Stimulated activated CD8-positive, alpha-beta memory T cell treated with anti-CD3 and anti-CD28 coated beads, Interleukin-7, amount 100 ng/mL, for 48 hours (primary cell): ENCODE measurements around the gene MAML3.
"Not testable (repeated sequence)": the region's sequence is repeated elsewhere in the genome, so short reads cannot be mapped to it uniquely, and the experiment has no call there.

Source experiments
- DNase-seq, 2 donors: peaks; one replicate each; pipeline ENCODE4 v3.0.0-alpha.2; 2020; ENCODE audit warnings: low read depth in 1 of 2; ENCODE audit errors: extremely low read depth in 1 of 2

MAML3 gene

DNA sequence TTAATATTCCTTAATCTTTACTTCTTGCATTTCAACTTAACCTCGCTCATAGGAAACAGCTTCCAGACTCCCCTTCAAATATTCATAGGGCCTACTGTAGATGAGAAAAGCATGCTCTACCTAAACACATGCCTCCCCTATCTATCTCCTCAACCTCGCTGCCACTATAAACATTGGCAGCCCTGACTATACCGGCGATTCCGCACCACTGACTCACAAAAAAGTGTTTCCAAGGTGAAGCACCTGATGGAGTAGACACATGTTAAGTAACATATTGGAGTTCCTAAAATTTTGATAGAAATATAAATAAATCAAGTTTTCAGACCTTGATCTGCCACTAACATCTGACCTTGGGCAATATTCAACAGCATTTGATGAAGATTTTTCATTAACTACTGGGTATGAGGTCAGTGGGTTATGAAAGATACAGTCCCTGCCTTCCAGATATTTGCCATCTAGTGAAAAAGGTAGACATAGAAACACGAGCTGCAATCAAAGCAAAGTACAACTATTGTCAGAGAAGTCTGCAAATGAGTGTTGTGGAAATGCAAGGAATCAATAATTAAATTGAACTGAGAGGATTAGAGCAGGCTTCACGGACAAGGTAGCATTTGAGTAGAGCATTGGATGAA, 184.2 kb downstream of the MAML3 start:
- no peak for DNase-seq

DNA sequence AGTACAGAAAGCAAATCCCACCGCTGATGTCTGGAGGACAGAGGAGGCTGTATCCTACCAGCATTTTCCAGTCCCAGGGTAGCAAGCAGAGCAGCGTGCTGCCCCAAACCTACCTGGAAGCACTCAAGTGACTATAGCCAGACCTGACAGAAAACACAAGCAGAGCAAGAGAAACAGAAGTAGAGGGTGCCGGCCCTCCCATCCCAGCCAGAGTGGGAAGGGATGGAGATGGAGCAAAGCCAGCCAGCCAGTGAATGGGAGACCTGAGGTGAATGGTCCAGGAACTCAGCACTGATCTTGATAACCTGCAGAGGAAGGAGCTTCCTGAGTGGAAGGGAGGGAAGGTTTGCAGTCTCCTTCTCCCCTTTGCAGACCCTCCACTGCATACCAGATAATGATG, 185.2 kb downstream of the MAML3 start:
- DNase-seq: no peak

- DNase-seq: no peak
Observed at GRCh38 chr4:139966383-139966782, 187.6 kb downstream of the MAML3 start.

DNA sequence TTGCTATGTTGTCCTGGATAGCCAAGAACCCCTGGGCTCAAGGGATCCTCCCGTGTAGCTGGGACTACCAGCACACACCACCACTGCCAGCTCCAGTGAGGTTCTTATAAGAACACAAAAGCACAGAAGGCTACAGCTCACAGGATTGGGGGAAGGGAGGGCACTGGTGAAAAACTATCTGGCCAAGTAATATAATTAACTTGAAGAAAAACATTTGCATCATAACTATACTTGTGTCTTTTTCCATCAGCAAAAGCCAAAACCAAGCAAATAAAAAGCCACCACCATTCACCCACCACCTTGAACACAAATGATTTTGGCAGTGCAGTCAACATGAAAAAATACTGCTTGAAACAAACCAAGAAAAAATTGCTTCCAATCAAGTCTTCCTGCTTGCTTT, 188.2 kb downstream of the MAML3 start:
- DNase-seq: no peak

DNA sequence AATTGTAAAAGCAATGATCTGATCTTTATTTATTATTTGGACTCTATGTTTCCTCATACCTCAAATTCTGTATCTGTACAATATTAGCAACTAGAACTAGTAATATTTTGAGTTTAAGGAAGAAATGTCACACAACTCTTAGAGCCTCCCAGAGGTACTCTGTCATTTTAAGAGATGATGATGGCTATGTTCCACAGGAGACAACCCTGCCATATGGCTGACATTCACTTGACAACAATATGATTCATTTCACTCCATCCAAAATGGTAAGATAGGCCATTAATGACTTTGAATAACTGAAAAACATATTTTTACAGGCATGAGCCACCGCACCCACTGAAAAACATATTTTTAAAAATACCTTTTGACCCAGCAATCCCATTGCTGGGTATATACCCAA, 190.3 kb downstream of the MAML3 start:
- DNase-seq: no peak

DNA sequence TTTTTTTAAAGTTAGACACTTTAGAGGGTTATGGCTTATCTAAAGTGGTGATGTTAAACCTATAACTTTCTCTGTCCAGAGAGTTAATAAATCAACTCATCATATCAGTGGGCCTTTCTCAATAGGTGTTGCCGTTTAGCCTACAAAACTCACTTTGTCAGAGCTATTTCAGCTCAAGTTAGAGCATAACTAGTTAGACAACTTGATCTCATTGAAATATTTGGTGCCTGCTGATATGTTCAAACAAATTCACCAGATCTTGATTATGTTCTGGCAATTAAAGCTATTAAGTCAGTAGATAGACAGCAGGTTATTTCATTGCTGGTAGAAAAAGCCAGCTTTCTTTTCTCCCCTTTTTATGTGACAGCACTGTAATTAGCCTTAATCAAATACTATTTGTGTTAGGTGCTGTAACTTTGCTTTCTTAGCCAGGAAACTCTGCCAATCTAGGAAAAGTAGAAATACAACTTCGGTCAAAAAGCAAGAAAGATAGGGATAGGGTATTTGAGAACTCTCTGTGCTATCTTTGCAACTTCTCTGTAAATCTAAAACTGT, 191.8 kb downstream of the MAML3 start:
- DNase-seq: no peak

- DNase-seq: no peak
Observed at GRCh38 chr4:139961344-139961946, 192.5 kb downstream of the MAML3 start.

DNA sequence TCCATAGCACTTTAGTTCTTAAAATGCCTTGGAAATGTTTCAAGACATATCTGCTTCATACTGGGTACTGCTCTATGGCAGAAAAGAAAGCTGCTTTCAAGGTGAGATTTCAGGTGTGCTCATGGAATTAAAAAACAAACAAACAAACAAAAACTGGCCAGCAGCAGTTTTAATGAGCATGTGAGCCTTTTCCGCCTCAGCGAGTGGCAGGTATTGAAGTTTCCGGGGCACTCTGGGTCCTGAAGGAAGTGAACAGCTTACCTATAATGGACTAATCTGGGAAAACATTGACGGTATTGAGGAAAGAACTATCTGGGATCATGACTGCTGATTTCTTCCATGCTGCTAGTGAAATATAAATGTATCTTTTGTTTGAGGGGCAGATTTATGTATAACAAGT, 194.6 kb downstream of the MAML3 start:
- DNase-seq: no peak

DNA sequence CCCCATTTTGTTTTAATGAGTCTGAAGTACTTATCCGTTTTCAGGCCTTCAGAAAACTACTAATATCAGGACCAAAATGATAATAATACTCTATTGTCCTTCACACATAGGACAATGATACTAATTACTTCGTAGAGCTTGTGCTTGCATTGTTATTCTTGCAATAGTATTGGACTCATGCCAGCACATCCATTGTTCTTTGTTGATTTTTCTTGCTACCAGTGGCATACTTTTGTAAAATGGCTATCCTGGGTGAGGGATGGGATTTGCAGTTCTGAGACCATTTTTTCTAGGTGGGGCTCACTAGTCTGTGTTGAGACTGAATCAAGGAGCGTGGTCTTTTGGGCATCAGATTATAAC, 195.3 kb downstream of the MAML3 start:
- no peak for DNase-seq

- DNase-seq: no peak
Observed at GRCh38 chr4:139957986-139958738, 195.8 kb downstream of the MAML3 start.

DNA sequence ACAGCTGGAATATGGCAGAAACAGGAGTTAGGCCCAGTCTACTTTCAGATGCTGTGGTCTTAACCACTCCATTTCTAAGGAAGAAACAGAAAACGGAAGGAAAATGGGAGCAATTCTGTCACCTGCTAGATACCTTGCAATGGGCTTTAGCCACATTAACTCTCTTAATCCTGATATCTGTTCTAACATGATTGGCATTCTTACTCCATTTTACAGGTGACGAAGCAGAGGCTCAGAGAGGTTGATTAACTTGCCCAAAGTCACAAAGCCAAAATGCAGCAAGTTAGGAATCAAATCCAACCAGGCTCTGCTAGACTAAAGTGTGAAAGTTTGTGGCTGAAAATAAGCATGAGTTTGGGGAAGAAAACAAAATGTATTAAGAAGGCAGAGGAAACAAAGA, 196.9 kb downstream of the MAML3 start:
- no peak for DNase-seq

GRCh38 chr4:139956507-139957017, 197.4 kb downstream of the MAML3 start:
- no peak for DNase-seq

DNA sequence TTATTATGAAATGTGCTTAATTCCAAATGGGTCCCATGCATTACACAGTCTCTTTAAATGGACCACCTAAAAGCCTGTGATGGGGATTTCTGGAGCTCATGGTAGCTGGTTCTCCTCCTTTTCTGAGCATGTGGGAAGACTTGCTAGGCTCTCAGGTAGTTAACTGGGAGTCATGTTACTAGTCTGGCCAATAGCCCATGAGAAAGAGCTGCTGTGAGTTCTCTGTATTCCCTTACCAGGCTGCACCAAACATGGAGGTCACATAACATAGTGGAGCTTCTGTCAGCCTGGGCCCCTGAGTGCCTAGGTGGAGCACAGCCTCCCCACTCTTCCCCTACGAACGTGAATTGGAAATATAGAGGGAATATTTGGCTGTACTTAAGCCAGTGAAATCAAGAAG, 198.4 kb downstream of the MAML3 start:
- no peak for DNase-seq

DNA sequence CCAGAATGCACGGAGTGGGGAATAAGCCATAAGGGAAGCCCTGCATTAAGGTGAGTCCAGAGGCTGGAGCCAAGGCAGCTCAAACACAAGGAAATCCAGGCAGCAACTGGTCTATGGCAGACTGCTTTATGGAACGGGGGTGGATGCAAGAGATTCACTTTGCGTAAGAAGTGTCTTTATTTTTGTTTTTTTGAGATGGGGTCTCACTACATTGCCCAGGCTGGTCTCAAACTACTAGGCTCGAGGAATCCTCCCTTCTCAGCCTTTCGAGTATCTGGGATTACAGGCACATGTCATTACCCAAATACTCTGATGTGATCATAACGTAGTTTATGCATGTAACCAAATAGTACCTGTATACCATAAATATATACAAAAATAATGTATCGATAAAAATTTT, 199.5 kb downstream of the MAML3 start:
- DNase-seq: no peak

DNA sequence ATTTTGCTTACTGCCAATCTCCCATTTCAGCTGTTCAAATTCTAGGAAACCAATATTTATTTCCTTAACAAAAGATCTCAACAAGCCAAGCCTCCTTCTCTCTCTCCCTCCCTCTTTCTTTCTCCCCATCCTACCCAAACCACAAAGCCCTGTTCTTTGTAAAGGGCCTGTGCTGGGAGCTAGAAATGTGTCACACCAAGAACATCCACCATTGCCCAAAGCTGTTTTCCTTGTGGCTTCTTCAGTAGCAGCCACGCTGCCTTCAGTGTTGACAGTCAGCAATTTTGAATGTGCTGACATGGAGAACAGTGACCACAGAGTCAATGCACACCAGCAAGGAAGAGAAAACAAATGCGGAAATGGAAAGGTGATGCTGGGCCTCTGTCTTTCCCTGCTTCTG, 203.0 kb downstream of the MAML3 start:
- peak; percentile 8 to 29 for DNase-seq

GRCh38 chr4:139950568-139950967, 203.4 kb downstream of the MAML3 start:
- peak; percentile 24 to 47 for DNase-seq

DNA sequence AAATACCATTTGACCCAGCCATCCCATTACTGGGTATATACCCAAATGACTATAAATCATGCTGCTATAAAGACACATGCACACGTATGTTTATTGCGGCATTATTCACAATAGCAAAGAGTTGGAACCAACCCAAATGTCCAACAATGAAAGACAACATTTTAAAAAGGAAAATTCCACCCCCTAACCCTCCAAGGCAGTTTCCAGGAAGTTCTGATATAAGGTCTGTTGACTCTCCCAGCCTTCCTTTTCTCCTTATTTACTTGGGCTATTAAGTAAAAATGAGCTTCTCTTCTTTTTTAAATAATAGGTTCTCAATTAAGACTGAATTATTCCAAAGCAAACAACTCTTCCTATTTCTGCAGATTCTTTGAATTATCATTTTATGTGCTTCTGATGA, 209.1 kb downstream of the MAML3 start:
- DNase-seq: not testable (repeated sequence)

- no peak for DNase-seq
Observed at GRCh38 chr4:139943277-139943676, 210.7 kb downstream of the MAML3 start.

GRCh38 chr4:139942241-139942640, 211.7 kb downstream of the MAML3 start:
- no peak for DNase-seq

DNA sequence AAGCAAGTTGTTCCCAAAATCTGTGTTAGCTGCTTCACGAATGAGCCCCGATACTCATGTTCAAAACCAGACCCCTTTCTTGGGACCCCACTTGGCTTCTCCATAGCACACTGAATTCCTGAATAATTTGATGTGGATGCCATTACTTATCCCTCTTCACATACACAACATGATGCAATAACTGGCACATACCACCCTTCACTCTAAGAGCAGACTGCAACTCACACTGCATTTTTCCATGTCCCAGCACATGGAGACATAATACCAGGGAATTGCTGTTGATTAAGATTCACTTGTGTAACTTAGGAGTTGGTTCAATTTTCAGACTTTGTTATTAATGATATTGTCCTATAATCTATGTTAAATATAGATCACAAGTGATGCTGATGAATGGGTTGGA, 213.4 kb downstream of the MAML3 start:
- DNase-seq: no peak

- DNase-seq: no peak
Observed at GRCh38 chr4:139938414-139938813, 215.6 kb downstream of the MAML3 start.

DNA sequence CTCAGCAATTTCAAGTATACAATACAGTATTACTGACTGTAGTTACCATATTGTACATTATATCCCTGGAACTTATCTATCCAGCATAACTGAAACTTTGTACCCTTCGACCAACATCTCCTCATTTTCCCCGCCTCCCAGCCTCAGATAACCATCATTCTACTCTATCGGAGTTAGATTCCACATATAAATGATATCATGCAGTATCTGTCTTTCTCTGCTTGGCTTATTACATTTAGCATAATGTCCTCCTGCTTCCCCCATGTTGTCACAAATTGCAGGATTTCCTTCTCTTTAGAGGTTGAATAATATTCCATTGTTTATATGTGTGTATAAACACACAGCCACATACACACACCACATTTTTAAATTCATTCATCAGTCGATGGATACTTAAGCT, 218.1 kb downstream of the MAML3 start:
- no peak for DNase-seq
